Gastrocnemius medialis (tissue), 4 donors: Measurements from ENCODE around the gene XPO5.

Experiments used
- CTCF ChIP-seq, 5 experiments: fragments of 450-650 bp in 3 of 5; fragments of 200-600 bp in 2 of 5; sonication (generic) in 2 of 5; IDR thresholded peaks in 4 of 5; conservative IDR thresholded peaks in 1 of 5; 1 replicate in 4 of 5; 2 replicates in 1 of 5; pipeline ENCODE4 v1.5.1; 2016 to 2019; ENCODE audit warnings: antibody characterized with exemption in 5 of 5, mild to moderate bottlenecking in 3 of 5, moderate library complexity in 3 of 5
- POLR2A ChIP-seq, 2 donors: fragments of 450-650 bp; IDR thresholded peaks; one replicate each; pipeline ENCODE4 v1.6.1; 2017; ENCODE audit warnings: antibody characterized with exemption in 2 of 2, mild to moderate bottlenecking in 2 of 2, moderate library complexity in 2 of 2

- TF ChIP-seq CTCF (IDR thresholded peaks at IDR 0.05 in 4 of 5, conservative IDR thresholded peaks at IDR 0.05 in 1 of 5), result no peak
- TF ChIP-seq POLR2A (IDR thresholded peaks at IDR 0.05), result no peak
Measured at GRCh38 chr6:43494321-43494720, 81.5 kb downstream of the XPO5 start.
